T-helper 2 cell treated with Interferon-gamma antibody and Interleukin-4, amounts not matched to agents 100 ng/mL and 5 ng/mL, for 36 hours (primary cell): ENCODE results near the gene XPA. TPM values are rescaled to one million over a fixed set of nuclear protein-coding genes. Genes with fewer than 3 reads are reported as not detected.

Experiments used
- total RNA-seq: library from RNA; stranded (reverse); gene quantifications from 2 replicates; pipeline ENCODE4 v1.2.3, GENCODE V29; 2022

XPA gene
- total RNA-seq, 1 donor from 2014 or later = 15.8 TPM

Other genes starting within 250 kb of the XPA start
- gene TMOD1, start 195.7 kb downstream of the XPA start, total RNA-seq = 0.68 and 1.1 TPM in 2 replicates
- 14.5 and 18.2 TPM in 2 replicates for gene TSTD2, start 64.0 kb downstream of the XPA start, total RNA-seq
- gene NCBP1, start 63.5 kb downstream of the XPA start, total RNA-seq = 44.0 and 47.2 TPM in 2 replicates
- gene FOXE1, start 155.9 kb upstream of the XPA start, total RNA-seq = 0.05 and 0.07 TPM in 2 replicates
- gene TRMO, start 225.2 kb upstream of the XPA start, total RNA-seq = 26.3 and 27.6 TPM in 2 replicates
- gene HEMGN, start 240.8 kb upstream of the XPA start, total RNA-seq = 3.0 and 3.6 TPM in 2 replicates